Activated CD8-positive, alpha-beta memory T cell treated with anti-CD3 and anti-CD28 coated beads for 1 hour (primary cell): ENCODE data around the gene CYP39A1.
A peak's percentile ranks its signal among the peaks of the same experiment; 100 is the strongest.

ENCODE experiments used
- DNase-seq, 2 donors: peaks; one replicate each; pipeline ENCODE4 v3.0.0-alpha.2; 2020; ENCODE audit warnings: low read depth in 1 of 2; ENCODE audit errors: extremely low read depth in 1 of 2

CYP39A1 gene

GRCh38 chr6:46652603-46653438 lies at the start of gene CYP39A1, which contains the start of gene SLC25A27:
Gene CYP39A1 (minus strand): TSS chr6:46652818. CDS start chr6:46652582, 236 bp downstream.
Gene SLC25A27 (plus strand): TSS chr6:46652975. CDS start chr6:46653193, 218 bp downstream.
- DNase-seq, result peak; percentile 46 to 70

- DNase-seq, result no peak
Observed at GRCh38 chr6:46699970-46700369, 47.4 kb upstream of the CYP39A1 start.

GRCh38 chr6:46690911-46691451 lies 38.4 kb upstream of the CYP39A1 start:
- DNase-seq, result no peak

- DNase-seq, result no peak
Observed at GRCh38 chr6:46690141-46690755, 37.6 kb upstream of the CYP39A1 start.

- no peak for DNase-seq
Observed at GRCh38 chr6:46689657-46690056, 37.0 kb upstream of the CYP39A1 start.

GRCh38 chr6:46688966-46689335 lies 36.3 kb upstream of the CYP39A1 start:
- no peak for DNase-seq

GRCh38 chr6:46688117-46688965 lies 35.7 kb upstream of the CYP39A1 start:
- no peak for DNase-seq

- no peak for DNase-seq
Observed at GRCh38 chr6:46687619-46688097, 35.0 kb upstream of the CYP39A1 start, which contains the start of gene TDRD6. Gene TDRD6 (plus strand): TSS chr6:46687885. CDS start chr6:46688129, 244 bp downstream.

- DNase-seq, result no peak
Observed at GRCh38 chr6:46684771-46685170, 32.2 kb upstream of the CYP39A1 start.

- DNase-seq, result no peak
Observed at GRCh38 chr6:46677314-46677654, 24.7 kb upstream of the CYP39A1 start.

- DNase-seq, result no peak
Observed at GRCh38 chr6:46676604-46677313, 24.1 kb upstream of the CYP39A1 start.

- no peak for DNase-seq
Observed at GRCh38 chr6:46674410-46674809, 21.8 kb upstream of the CYP39A1 start.

GRCh38 chr6:46667377-46667776 lies 14.8 kb upstream of the CYP39A1 start:
- no peak for DNase-seq

- no peak for DNase-seq
Observed at GRCh38 chr6:46661483-46661882, 8.9 kb upstream of the CYP39A1 start.

- DNase-seq, result no peak
Observed at GRCh38 chr6:46657642-46658041, 5.0 kb upstream of the CYP39A1 start.

GRCh38 chr6:46655803-46656202 lies 3.2 kb upstream of the CYP39A1 start:
- DNase-seq, result no peak

GRCh38 chr6:46653439-46654195 lies 999 bp upstream of the CYP39A1 start:
- DNase-seq, result no peak

- no peak for DNase-seq
Observed at GRCh38 chr6:46652232-46652602, 401 bp downstream of the CYP39A1 start.

- no peak for DNase-seq
Observed at GRCh38 chr6:46651816-46652215, 802 bp downstream of the CYP39A1 start.

GRCh38 chr6:46651006-46651405 lies 1.6 kb downstream of the CYP39A1 start:
- DNase-seq, result no peak
